Activated CD4-positive, alpha-beta memory T cell treated with anti-CD3 and anti-CD28 coated beads, Interleukin-2, amount 10 ng/mL, durations not matched to agents 7 days and 5 days (primary cell): ENCODE measurements around the gene HELZ2. TPM values are rescaled to one million over a fixed set of nuclear protein-coding genes. Genes with fewer than 3 reads are reported as not detected.

Source experiments
- CTCF ChIA-PET: fragments of 350-600 bp; sonication (Branson Sonifier 250); formaldehyde crosslinking; loops from one replicate; lab custom pipeline; 2021; ENCODE audit warnings: antibody characterized with exemption, inconsistent platforms; lab: Charles Lee
- POLR2A ChIA-PET: fragments of 350-600 bp; sonication (Branson Sonifier 250); formaldehyde crosslinking; loops from one replicate; lab custom pipeline; 2021; ENCODE audit warnings: antibody characterized with exemption; lab: Charles Lee
- DNase-seq: peaks from one replicate; pipeline ENCODE4 v3.0.0-alpha.2; 2020
- H3K27ac Mint-ChIP-seq: one replicate; pipeline ENCODE4 v1.8.0; 2021; ENCODE audit warnings: mild to moderate bottlenecking, mixed read lengths
- H3K27me3 Mint-ChIP-seq: one replicate; pipeline ENCODE4 v1.8.0; 2021; ENCODE audit warnings: mixed read lengths
- H3K36me3 Mint-ChIP-seq: one replicate; pipeline ENCODE4 v1.8.0; 2021; ENCODE audit warnings: low read depth, mixed read lengths
- H3K4me1 Mint-ChIP-seq: one replicate; pipeline ENCODE4 v1.8.0; 2021; ENCODE audit warnings: mixed read lengths
- H3K4me3 Mint-ChIP-seq: one replicate; pipeline ENCODE4 v1.8.0; 2021; ENCODE audit warnings: mild to moderate bottlenecking, mixed read lengths
- H3K9me3 Mint-ChIP-seq: one replicate; pipeline ENCODE4 v1.8.0; 2021; ENCODE audit warnings: mixed read lengths
- total RNA-seq, 2 experiments: library from RNA; stranded (reverse); gene quantifications; one replicate each; pipeline ENCODE4 v1.2.3, GENCODE V29; 2021

Gene HELZ2
- total RNA-seq, 2 experiments from 2014 or later = 202 to 208 TPM

- H3K4me1 Mint-ChIP-seq = peaks cover 14% of the 10 kb centered on the region
- no peak for DNase-seq
- peaks cover 40% of the 10 kb centered on the region for H3K27me3 Mint-ChIP-seq
- no peak within 1 kb of the TSS for H3K4me3 Mint-ChIP-seq
- H3K9me3 Mint-ChIP-seq = no peaks in the 10 kb centered on the region
- H3K27ac Mint-ChIP-seq = no peak within 1 kb of the TSS
- CTCF ChIA-PET = no interaction called here
- no peaks in the 10 kb centered on the region for H3K36me3 Mint-ChIP-seq
- POLR2A ChIA-PET = interaction anchor here (1.2 kb wide), 1 partner anchor 10 kb away, joined by 5 read pairs; no protein-coding TSS in a partner anchor
Observed at GRCh38 chr20:63547725-63548480, 26.1 kb downstream of the HELZ2 start, which contains the start of gene SRMS. TSS of gene SRMS (minus strand) at chr20:63547749. CDS start at chr20:63547463, 286 bp downstream.

- POLR2A ChIA-PET = interaction anchor here (1.2 kb wide), 1 partner anchor 9 kb away, joined by 5 read pairs; no protein-coding TSS in a partner anchor
- H3K36me3 Mint-ChIP-seq = no peaks in the 10 kb centered on the region
- no peak overlapping the region for H3K4me3 Mint-ChIP-seq
- DNase-seq = no peak
- peaks cover 37% of the 10 kb centered on the region for H3K27me3 Mint-ChIP-seq
- H3K9me3 Mint-ChIP-seq = no peaks in the 10 kb centered on the region
- H3K4me1 Mint-ChIP-seq = peaks cover 8% of the 10 kb centered on the region
- CTCF ChIA-PET = no interaction called here
- H3K27ac Mint-ChIP-seq = no peak overlapping the region
Observed at GRCh38 chr20:63546956-63547724, 26.9 kb downstream of the HELZ2 start.

GRCh38 chr20:63546256-63546955 is 27.6 kb downstream of the HELZ2 start:
- H3K4me3 Mint-ChIP-seq = no peak overlapping the region
- CTCF ChIA-PET = no interaction called here
- DNase-seq = no peak
- POLR2A ChIA-PET = interaction anchor here (1.2 to 1.3 kb wide), 2 partner anchors 8 to 9 kb away, joined by 4 to 5 read pairs; partner anchors contain the start of gene PTK6
- H3K9me3 Mint-ChIP-seq = no peaks in the 10 kb centered on the region
- H3K4me1 Mint-ChIP-seq = peaks cover 6% of the 10 kb centered on the region
- H3K27me3 Mint-ChIP-seq = peaks cover 37% of the 10 kb centered on the region
- no peak overlapping the region for H3K27ac Mint-ChIP-seq
- no peaks in the 10 kb centered on the region for H3K36me3 Mint-ChIP-seq

GRCh38 chr20:63545814-63546213 is 28.2 kb downstream of the HELZ2 start:
- Mint-ChIP-seq H3K9me3 (no peaks in the 10 kb centered on the region), H3K36me3 (no peaks in the 10 kb centered on the region), H3K4me1 (peaks cover 5% of the 10 kb centered on the region), H3K27me3 (peaks cover 34% of the 10 kb centered on the region), H3K27ac (no peak overlapping the region), H3K4me3 (no peak overlapping the region)
- DNase-seq = no peak
- ChIA-PET CTCF (no interaction called here), POLR2A (interaction anchor here (1.3 kb wide), 1 partner anchor 8 kb away, joined by 4 read pairs; the partner anchor contains the start of gene PTK6)

GRCh38 chr20:63544958-63545516 is 29.0 kb downstream of the HELZ2 start:
- peaks cover 5% of the 10 kb centered on the region for H3K4me1 Mint-ChIP-seq
- no peak for DNase-seq
- H3K27ac Mint-ChIP-seq = no peak overlapping the region
- H3K36me3 Mint-ChIP-seq = no peaks in the 10 kb centered on the region
- H3K4me3 Mint-ChIP-seq = no peak overlapping the region
- H3K27me3 Mint-ChIP-seq = peaks cover 31% of the 10 kb centered on the region
- ChIA-PET CTCF (no interaction called here), POLR2A (interaction anchor here (1.2 to 2.3 kb wide), 4 partner anchors 7 to 29 kb away, joined by 3 to 6 read pairs (median 5); partner anchors contain the start of genes HELZ2, PPDPF and PTK6)
- no peaks in the 10 kb centered on the region for H3K9me3 Mint-ChIP-seq

GRCh38 chr20:63544241-63544957 is 29.6 kb downstream of the HELZ2 start:
- Mint-ChIP-seq H3K27ac (no peak overlapping the region), H3K9me3 (no peaks in the 10 kb centered on the region), H3K4me1 (peaks cover 5% of the 10 kb centered on the region), H3K27me3 (peaks cover 25% of the 10 kb centered on the region), H3K4me3 (no peak overlapping the region), H3K36me3 (no peaks in the 10 kb centered on the region)
- POLR2A ChIA-PET = interaction anchor here (0.8 to 2.3 kb wide), 4 partner anchors 8 to 29 kb away, joined by 3 to 6 read pairs (median 5); partner anchors contain the start of genes HELZ2 and PPDPF
- CTCF ChIA-PET = no interaction called here
- no peak for DNase-seq

- ChIA-PET CTCF (no interaction called here), POLR2A (interaction anchor here (0.8 to 2.3 kb wide), 3 partner anchors 9 to 30 kb away, joined by 4 to 6 read pairs (median 6); partner anchors contain the start of genes HELZ2 and PPDPF)
- Mint-ChIP-seq H3K36me3 (no peaks in the 10 kb centered on the region), H3K27ac (no peak overlapping the region), H3K4me3 (no peak overlapping the region), H3K9me3 (no peaks in the 10 kb centered on the region), H3K27me3 (peaks cover 22% of the 10 kb centered on the region), H3K4me1 (peaks cover 7% of the 10 kb centered on the region)
- no peak for DNase-seq
Observed at GRCh38 chr20:63543733-63544132, 30.3 kb downstream of the HELZ2 start.

GRCh38 chr20:63543131-63543530 is 30.9 kb downstream of the HELZ2 start:
- H3K4me1 Mint-ChIP-seq = peaks cover 12% of the 10 kb centered on the region
- ChIA-PET CTCF (no interaction called here), POLR2A (interaction anchor here (0.8 to 2.3 kb wide), 3 partner anchors 9 to 30 kb away, joined by 4 to 6 read pairs (median 6); partner anchors contain the start of genes HELZ2 and PPDPF)
- H3K27ac Mint-ChIP-seq = no peak overlapping the region
- H3K36me3 Mint-ChIP-seq = no peaks in the 10 kb centered on the region
- no peaks in the 10 kb centered on the region for H3K9me3 Mint-ChIP-seq
- H3K4me3 Mint-ChIP-seq = no peak overlapping the region
- DNase-seq = no peak
- peaks cover 19% of the 10 kb centered on the region for H3K27me3 Mint-ChIP-seq

- CTCF ChIA-PET = no interaction called here
Observed at GRCh38 chr20:63542696-63543095, 31.3 kb downstream of the HELZ2 start.

GRCh38 chr20:63542031-63542559 is 31.9 kb downstream of the HELZ2 start:
- no peak overlapping the region for H3K4me3 Mint-ChIP-seq
- no peaks in the 10 kb centered on the region for H3K9me3 Mint-ChIP-seq
- H3K36me3 Mint-ChIP-seq = no peaks in the 10 kb centered on the region
- no peak overlapping the region for H3K27ac Mint-ChIP-seq
- H3K27me3 Mint-ChIP-seq = peaks cover 16% of the 10 kb centered on the region
- H3K4me1 Mint-ChIP-seq = peaks cover 19% of the 10 kb centered on the region
- no peak for DNase-seq
- ChIA-PET POLR2A (interaction anchor here (1.0 kb wide), 1 partner anchor 21 kb away, joined by 3 read pairs; no protein-coding TSS in a partner anchor), CTCF (no interaction called here)

More at GRCh38 chr20:63542696-63543095, 31.3 kb downstream of the HELZ2 start:
- DNase-seq = no peak
- POLR2A ChIA-PET = no interaction called here
- Mint-ChIP-seq H3K4me3 (no peak overlapping the region), H3K27me3 (peaks cover 16% of the 10 kb centered on the region), H3K9me3 (no peaks in the 10 kb centered on the region), H3K36me3 (no peaks in the 10 kb centered on the region), H3K4me1 (peaks cover 15% of the 10 kb centered on the region), H3K27ac (no peak overlapping the region)

- ChIA-PET POLR2A (interaction anchor here (1.0 kb wide), 1 partner anchor 20 kb away, joined by 3 read pairs; no protein-coding TSS in a partner anchor), CTCF (no interaction called here)
- no peaks in the 10 kb centered on the region for H3K36me3 Mint-ChIP-seq
- H3K9me3 Mint-ChIP-seq = no peaks in the 10 kb centered on the region
- no peak overlapping the region for H3K4me3 Mint-ChIP-seq
- H3K27me3 Mint-ChIP-seq = peaks cover 12% of the 10 kb centered on the region
- peaks cover 26% of the 10 kb centered on the region for H3K4me1 Mint-ChIP-seq
- DNase-seq = no peak
- H3K27ac Mint-ChIP-seq = no peak overlapping the region
Observed at GRCh38 chr20:63541371-63541770, 32.7 kb downstream of the HELZ2 start.
